K562 (cell line): ENCODE results near the gene CYTH4. TPM values are rescaled to one million over a fixed set of nuclear protein-coding genes. Genes with fewer than 3 reads are reported as not detected.

Source experiments
- ARID1B ChIP-seq: fragments of 450-650 bp; IDR thresholded peaks from 2 replicates; pipeline ENCODE4 v1.6.1; 2016; ENCODE audit warnings: antibody characterized with exemption, mild to moderate bottlenecking, inconsistent platforms
- C11orf30 ChIP-seq: fragments of 450-650 bp; IDR thresholded peaks from 2 replicates; pipeline ENCODE4 v1.6.1; 2016; ENCODE audit warnings: low read depth, mild to moderate bottlenecking
- NEUROD1 ChIP-seq: fragments of 150-350 bp; IDR thresholded peaks from 2 replicates; pipeline ENCODE4 v1.6.1; 2014; ENCODE audit warnings: borderline replicate concordance, low read length, low read depth; ENCODE audit not compliant: partially characterized antibody
- SMARCA4 ChIP-seq: fragments of 450-650 bp; IDR thresholded peaks from 2 replicates; pipeline ENCODE4 v1.6.1; 2016
- SNRNP70 ChIP-seq: fragments of 200-400 bp; formaldehyde crosslinking; optimal IDR thresholded peaks from 2 replicates; pipeline ENCODE3; 2017; ENCODE audit warnings: low read depth, low read length
- polyA plus RNA-seq, 8 experiments: library from polyadenylated mRNA; depleted of rRNA in 4 of 8; stranded (reverse) in 5 of 8; unstranded in 3 of 8; fragments of >200 nt; fragmentation: Nextera tagmentation in 2 of 8; fragmentation: Illumina TruSeq in 1 of 8; extraction: Ambion mirVana in 2 of 8; extraction: Trizol in 1 of 8; gene quantifications; 2 replicates each; pipeline versions ENCODE4 v1.2.1 to v1.2.3, GENCODE V29; 2011 to 2014; ENCODE audit warnings: inconsistent platforms in 1 of 8, missing spikeins in 1 of 8
- total RNA-seq, 7 experiments: library from RNA; depleted of rRNA in 6 of 7; stranded (reverse); fragments of >200 nt in 6 of 7; fragmentation: Illumina TruSeq in 2 of 7; extraction: Trizol in 2 of 7; gene quantifications; 2 replicates each; pipeline versions ENCODE4 v1.2.1 to v1.2.3, GENCODE V29; 2011 to 2021; ENCODE audit warnings: low replicate concordance in 1 of 7
- TF ChIP-seq, protein P1 (sequence below), 2 experiments: fragments of 450-650 bp in 1 of 2; sonication (generic) in 1 of 2; formaldehyde crosslinking in 1 of 2; IDR thresholded peaks; 2 replicates each; pipeline versions ENCODE4 v1.7.1 to v1.9.0; 2016 to 2022; ENCODE audit warnings: inconsistent platforms in 1 of 2, mild to moderate bottlenecking in 1 of 2, missing genetic modification reagents in 1 of 2
- TF ChIP-seq, protein P2 (sequence below): fragments of 450-650 bp; formaldehyde crosslinking; IDR thresholded peaks from 2 replicates; pipeline ENCODE4 v1.4.0; 2020; ENCODE audit warnings: mild to moderate bottlenecking
- TF ChIP-seq, protein P3 (sequence below): fragments of 150-350 bp; IDR thresholded peaks from 2 replicates; pipeline ENCODE4 v1.6.1; 2014; ENCODE audit warnings: low read depth, mild to moderate bottlenecking, low read length, borderline replicate concordance

CYTH4 gene
- total and polyA plus RNA-seq, 9 of the 15 experiments (the other 6 are each of a cell fraction or from before 2014, with no cell fraction given): 0.03 to 2.0 (median 0.61) TPM; not detected in 1

DNA sequence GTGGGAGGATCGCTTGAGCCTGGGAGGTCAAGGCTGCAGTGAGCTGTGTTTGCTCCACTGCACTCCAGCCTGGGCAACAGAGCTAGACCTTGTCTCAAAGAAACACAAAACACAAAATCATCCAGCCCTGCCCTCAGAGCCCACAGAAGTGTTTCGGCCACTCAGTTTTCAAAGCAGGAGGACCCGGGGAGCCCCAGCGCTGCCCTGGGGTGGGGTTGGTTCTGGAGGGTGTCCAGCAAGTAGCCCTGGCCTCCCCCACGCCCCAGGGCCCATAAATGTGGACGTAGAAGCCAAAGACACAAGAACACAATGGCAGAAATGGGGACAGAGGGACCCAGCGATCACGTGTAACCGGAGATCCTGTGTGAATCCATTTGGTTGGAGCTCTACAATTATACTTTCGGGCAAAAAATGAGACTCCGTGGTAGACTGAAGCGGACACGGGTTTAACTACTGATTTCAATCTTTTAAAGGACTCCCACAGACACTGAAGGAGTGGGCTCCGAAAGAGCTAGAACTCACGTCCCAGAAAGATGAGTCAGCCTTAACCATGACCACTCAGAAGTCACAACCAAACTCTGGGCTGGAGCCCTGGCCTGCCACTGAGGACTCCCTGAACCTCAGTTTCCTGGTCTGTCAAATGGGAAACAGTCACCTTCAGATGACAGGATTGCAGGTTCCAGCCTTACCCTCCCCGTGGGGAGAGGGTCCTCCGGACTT, 9.0 kb upstream of the CYTH4 start (continued):
- TF ChIP-seq, protein P1, sequence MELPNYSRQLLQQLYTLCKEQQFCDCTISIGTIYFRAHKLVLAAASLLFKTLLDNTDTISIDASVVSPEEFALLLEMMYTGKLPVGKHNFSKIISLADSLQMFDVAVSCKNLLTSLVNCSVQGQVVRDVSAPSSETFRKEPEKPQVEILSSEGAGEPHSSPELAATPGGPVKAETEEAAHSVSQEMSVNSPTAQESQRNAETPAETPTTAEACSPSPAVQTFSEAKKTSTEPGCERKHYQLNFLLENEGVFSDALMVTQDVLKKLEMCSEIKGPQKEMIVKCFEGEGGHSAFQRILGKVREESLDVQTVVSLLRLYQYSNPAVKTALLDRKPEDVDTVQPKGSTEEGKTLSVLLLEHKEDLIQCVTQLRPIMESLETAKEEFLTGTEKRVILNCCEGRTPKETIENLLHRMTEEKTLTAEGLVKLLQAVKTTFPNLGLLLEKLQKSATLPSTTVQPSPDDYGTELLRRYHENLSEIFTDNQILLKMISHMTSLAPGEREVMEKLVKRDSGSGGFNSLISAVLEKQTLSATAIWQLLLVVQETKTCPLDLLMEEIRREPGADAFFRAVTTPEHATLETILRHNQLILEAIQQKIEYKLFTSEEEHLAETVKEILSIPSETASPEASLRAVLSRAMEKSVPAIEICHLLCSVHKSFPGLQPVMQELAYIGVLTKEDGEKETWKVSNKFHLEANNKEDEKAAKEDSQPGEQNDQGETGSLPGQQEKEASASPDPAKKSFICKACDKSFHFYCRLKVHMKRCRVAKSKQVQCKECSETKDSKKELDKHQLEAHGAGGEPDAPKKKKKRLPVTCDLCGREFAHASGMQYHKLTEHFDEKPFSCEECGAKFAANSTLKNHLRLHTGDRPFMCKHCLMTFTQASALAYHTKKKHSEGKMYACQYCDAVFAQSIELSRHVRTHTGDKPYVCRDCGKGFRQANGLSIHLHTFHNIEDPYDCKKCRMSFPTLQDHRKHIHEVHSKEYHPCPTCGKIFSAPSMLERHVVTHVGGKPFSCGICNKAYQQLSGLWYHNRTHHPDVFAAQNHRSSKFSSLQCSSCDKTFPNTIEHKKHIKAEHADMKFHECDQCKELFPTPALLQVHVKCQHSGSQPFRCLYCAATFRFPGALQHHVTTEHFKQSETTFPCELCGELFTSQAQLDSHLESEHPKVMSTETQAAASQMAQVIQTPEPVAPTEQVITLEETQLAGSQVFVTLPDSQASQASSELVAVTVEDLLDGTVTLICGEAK (IDR thresholded peaks at IDR 0.05): no peak
- TF ChIP-seq, protein P1 (CRISPR knock-in tag; IDR thresholded peaks at IDR 0.05): no peak
- peak; percentile 75 for TF ChIP-seq NEUROD1
- TF ChIP-seq SNRNP70: no peak
- TF ChIP-seq C11orf30: peak; percentile 77
- TF ChIP-seq ARID1B: peak; percentile 41; the same call in 1 of the 2 replicates
- TF ChIP-seq, protein P2, sequence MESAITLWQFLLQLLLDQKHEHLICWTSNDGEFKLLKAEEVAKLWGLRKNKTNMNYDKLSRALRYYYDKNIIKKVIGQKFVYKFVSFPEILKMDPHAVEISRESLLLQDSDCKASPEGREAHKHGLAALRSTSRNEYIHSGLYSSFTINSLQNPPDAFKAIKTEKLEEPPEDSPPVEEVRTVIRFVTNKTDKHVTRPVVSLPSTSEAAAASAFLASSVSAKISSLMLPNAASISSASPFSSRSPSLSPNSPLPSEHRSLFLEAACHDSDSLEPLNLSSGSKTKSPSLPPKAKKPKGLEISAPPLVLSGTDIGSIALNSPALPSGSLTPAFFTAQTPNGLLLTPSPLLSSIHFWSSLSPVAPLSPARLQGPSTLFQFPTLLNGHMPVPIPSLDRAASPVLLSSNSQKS (CRISPR knock-in tag): no peak
- TF ChIP-seq, protein P3, sequence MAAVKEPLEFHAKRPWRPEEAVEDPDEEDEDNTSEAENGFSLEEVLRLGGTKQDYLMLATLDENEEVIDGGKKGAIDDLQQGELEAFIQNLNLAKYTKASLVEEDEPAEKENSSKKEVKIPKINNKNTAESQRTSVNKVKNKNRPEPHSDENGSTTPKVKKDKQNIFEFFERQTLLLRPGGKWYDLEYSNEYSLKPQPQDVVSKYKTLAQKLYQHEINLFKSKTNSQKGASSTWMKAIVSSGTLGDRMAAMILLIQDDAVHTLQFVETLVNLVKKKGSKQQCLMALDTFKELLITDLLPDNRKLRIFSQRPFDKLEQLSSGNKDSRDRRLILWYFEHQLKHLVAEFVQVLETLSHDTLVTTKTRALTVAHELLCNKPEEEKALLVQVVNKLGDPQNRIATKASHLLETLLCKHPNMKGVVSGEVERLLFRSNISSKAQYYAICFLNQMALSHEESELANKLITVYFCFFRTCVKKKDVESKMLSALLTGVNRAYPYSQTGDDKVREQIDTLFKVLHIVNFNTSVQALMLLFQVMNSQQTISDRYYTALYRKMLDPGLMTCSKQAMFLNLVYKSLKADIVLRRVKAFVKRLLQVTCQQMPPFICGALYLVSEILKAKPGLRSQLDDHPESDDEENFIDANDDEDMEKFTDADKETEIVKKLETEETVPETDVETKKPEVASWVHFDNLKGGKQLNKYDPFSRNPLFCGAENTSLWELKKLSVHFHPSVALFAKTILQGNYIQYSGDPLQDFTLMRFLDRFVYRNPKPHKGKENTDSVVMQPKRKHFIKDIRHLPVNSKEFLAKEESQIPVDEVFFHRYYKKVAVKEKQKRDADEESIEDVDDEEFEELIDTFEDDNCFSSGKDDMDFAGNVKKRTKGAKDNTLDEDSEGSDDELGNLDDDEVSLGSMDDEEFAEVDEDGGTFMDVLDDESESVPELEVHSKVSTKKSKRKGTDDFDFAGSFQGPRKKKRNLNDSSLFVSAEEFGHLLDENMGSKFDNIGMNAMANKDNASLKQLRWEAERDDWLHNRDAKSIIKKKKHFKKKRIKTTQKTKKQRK: no peak
- no peak for TF ChIP-seq SMARCA4
